ENCODE data around the gene NOS1AP. TPM values are rescaled to one million over a fixed set of nuclear protein-coding genes. Genes with fewer than 3 reads are reported as not detected.

NOS1AP gene
- polyA plus RNA-seq, 1 experiment, result 0.04 TPM

DNA sequence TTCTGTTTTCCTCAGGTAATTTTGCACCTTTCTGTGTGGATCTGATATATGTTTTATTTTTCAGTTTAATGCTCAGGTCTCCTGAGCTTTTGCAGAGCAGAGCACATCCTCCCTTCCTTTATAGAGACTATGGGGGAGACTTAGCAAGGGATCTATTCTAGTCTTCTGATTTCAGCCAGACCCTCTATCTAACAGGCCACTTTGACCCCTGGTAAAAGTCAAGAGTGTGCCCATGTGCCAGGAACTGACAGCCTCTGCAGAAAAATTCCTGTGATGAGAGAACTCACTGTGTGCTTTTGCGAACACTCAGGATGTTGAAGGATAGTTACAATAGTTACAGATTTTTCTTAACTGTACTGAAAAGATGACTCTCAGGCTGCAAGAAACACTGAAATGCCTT is 123.3 kb downstream of the NOS1AP start:
- POLR2A ChIA-PET, result no interaction called here
- no peak overlapping the region for H3K4me3 ChIP-seq (ENCODE audit: low read depth, low read length)
- no peaks in the 10 kb centered on the region for H3K9me3 ChIP-seq (ENCODE audit: control insufficient read depth, insufficient read depth, low read length)
- TF ChIP-seq, protein P1, sequence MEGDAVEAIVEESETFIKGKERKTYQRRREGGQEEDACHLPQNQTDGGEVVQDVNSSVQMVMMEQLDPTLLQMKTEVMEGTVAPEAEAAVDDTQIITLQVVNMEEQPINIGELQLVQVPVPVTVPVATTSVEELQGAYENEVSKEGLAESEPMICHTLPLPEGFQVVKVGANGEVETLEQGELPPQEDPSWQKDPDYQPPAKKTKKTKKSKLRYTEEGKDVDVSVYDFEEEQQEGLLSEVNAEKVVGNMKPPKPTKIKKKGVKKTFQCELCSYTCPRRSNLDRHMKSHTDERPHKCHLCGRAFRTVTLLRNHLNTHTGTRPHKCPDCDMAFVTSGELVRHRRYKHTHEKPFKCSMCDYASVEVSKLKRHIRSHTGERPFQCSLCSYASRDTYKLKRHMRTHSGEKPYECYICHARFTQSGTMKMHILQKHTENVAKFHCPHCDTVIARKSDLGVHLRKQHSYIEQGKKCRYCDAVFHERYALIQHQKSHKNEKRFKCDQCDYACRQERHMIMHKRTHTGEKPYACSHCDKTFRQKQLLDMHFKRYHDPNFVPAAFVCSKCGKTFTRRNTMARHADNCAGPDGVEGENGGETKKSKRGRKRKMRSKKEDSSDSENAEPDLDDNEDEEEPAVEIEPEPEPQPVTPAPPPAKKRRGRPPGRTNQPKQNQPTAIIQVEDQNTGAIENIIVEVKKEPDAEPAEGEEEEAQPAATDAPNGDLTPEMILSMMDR (IDR thresholded peaks at IDR 0.05; ENCODE audit: low read depth, low read length), result no peak
- CTCF ChIA-PET, result no interaction called here
- peaks cover 19% of the 10 kb centered on the region for H3K27me3 ChIP-seq (ENCODE audit: control insufficient read depth, insufficient read depth, low read length)
- DNase-seq (ENCODE audit: low read depth, low spot score), result no peak
- no peak overlapping the region for H3K27ac ChIP-seq (ENCODE audit: low read depth, low read length)

DNA sequence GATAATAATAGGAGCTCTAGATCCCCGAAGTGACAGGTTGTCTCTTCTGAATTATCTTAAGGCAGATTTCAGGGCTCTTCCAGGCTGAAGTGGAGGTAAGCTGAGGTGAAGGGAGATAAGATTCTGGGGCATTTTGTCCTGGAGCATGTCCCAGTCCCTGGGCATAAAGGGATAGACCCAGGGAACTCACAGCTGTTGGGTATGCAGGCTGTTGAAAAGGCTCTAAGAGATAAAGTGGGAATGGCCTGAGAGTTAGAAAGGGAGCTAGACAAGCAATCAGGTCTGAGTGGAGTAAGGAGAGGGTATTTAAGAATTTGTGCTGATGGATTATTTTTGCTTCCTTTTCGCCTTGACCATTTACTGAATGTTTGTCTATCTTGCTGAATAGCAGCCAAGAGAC is 123.7 kb downstream of the NOS1AP start:
- DNase-seq (ENCODE audit: low read depth, low spot score), result no peak
- no peak overlapping the region for H3K4me3 ChIP-seq (ENCODE audit: low read depth, low read length)
- TF ChIP-seq, protein P1 (IDR thresholded peaks at IDR 0.05; ENCODE audit: low read depth, low read length), result no peak
- no peak overlapping the region for H3K27ac ChIP-seq (ENCODE audit: low read depth, low read length)
- no peaks in the 10 kb centered on the region for H3K9me3 ChIP-seq (ENCODE audit: control insufficient read depth, insufficient read depth, low read length)
- CTCF ChIA-PET, result no interaction called here
- H3K27me3 ChIP-seq (ENCODE audit: control insufficient read depth, insufficient read depth, low read length), result peaks cover 20% of the 10 kb centered on the region
- POLR2A ChIA-PET, result no interaction called here

DNA sequence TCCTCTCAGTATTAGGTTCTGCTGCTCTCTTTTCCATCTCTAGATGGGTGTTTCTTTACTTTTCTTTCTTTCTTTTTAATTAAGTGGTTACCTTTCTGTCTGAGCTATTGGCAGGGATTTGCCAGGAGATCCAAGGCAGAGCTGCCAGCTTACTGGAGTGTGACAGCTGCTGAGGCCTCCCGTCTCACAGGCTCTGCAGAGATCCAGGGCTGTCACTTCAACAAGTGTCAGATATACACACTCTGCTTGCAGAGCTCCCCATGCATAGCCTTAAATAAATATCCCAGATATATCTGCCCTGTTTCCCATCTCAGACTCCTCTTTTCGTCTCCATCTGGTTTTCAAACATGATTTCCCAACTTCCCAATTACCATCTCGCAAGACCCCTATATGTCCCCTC is 124.3 kb downstream of the NOS1AP start:
- CTCF ChIA-PET, result no interaction called here
- POLR2A ChIA-PET, result no interaction called here
- H3K9me3 ChIP-seq (ENCODE audit: control insufficient read depth, insufficient read depth, low read length), result no peaks in the 10 kb centered on the region

DNA sequence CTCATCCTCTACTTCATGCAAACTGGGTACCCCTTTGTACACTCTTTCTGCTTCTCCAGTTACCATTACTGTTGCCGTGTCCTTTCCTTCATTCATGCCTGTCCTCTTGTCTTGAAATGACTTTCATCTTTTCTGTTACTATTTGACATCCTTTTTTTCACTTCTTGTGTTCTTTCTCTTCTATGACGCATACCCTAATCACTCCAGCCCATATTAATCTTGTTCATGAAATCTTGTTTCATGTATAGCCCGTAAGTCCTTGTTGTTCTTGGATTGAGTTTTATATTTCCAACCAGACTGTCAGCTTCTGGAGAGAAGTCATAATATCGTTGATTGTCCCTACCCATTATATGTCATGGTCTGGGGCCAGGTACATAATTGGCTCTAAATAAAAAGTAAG is 126.1 kb downstream of the NOS1AP start:
- TF ChIP-seq, protein P1 (IDR thresholded peaks at IDR 0.05; ENCODE audit: low read depth, low read length), result no peak
- H3K27ac ChIP-seq (ENCODE audit: low read depth, low read length), result no peak overlapping the region
- ChIA-PET POLR2A (no interaction called here), CTCF (no interaction called here)
- H3K27me3 ChIP-seq (ENCODE audit: control insufficient read depth, insufficient read depth, low read length), result peaks cover 21% of the 10 kb centered on the region
- no peaks in the 10 kb centered on the region for H3K9me3 ChIP-seq (ENCODE audit: control insufficient read depth, insufficient read depth, low read length)
- DNase-seq (ENCODE audit: low read depth, low spot score), result no peak
- no peak overlapping the region for H3K4me3 ChIP-seq (ENCODE audit: low read depth, low read length)

More for the DNA sequence above, 124.3 kb downstream of the NOS1AP start:
- Histone ChIP-seq H3K4me3 (ENCODE audit: low read depth, low read length) (no peak overlapping the region), H3K27me3 (ENCODE audit: control insufficient read depth, insufficient read depth, low read length) (peaks cover 24% of the 10 kb centered on the region), H3K27ac (ENCODE audit: low read depth, low read length) (no peak overlapping the region)
- DNase-seq (ENCODE audit: low read depth, low spot score), result no peak
- TF ChIP-seq, protein P1 (IDR thresholded peaks at IDR 0.05; ENCODE audit: low read depth, low read length), result no peak

DNA sequence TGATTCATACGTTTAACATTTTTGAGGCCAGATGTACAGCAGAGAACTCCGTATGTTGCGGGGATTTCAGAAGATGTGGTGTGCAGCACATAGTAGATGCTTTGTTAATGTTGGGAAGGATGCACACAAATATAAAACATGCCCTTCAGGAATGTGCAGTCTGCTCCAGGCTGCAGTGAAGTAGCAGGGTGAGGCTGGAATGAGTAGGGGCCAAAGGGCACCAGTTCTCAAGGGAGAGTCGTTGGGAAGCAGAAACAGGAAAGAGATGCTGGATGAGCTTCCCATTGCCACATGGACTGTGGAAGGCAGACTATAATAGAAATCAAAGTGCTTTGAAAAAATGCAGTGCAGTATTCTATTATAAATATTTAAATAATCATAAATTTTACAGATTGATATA is 126.9 kb downstream of the NOS1AP start:
- TF ChIP-seq, protein P1 (IDR thresholded peaks at IDR 0.05; ENCODE audit: low read depth, low read length), result no peak
- no peak for DNase-seq (ENCODE audit: low read depth, low spot score)
- H3K27me3 ChIP-seq (ENCODE audit: control insufficient read depth, insufficient read depth, low read length), result peaks cover 21% of the 10 kb centered on the region
- ChIA-PET CTCF (no interaction called here), POLR2A (no interaction called here)
- no peak overlapping the region for H3K27ac ChIP-seq (ENCODE audit: low read depth, low read length)
- no peak overlapping the region for H3K4me3 ChIP-seq (ENCODE audit: low read depth, low read length)
- H3K9me3 ChIP-seq (ENCODE audit: control insufficient read depth, insufficient read depth, low read length), result no peaks in the 10 kb centered on the region
